Mononuclear cell (primary cell): ENCODE data around the gene ZNF689. TPM values are rescaled to one million over a fixed set of nuclear protein-coding genes. Genes with fewer than 3 reads are reported as not detected.
A peak's percentile ranks its signal among the peaks of the same experiment; 100 is the strongest.

ENCODE experiments used
- H3K27me3 ChIP-seq: 2 replicates; pipeline ENCODE4 v1.6.0; 2011; ENCODE audit warnings: low read length, control low read depth; ENCODE audit not compliant: insufficient read depth
- H3K4me1 ChIP-seq: 2 replicates; pipeline ENCODE4 v1.5.1; 2011; ENCODE audit warnings: mild to moderate bottlenecking, low read length, control low read depth; ENCODE audit not compliant: insufficient read depth
- H3K4me3 ChIP-seq: 2 replicates; pipeline ENCODE4 v1.5.1; 2011; ENCODE audit warnings: mild to moderate bottlenecking, low read length, moderate library complexity
- H3K9me3 ChIP-seq: 2 replicates; pipeline ENCODE4 v1.5.1; 2011; ENCODE audit warnings: low read depth, mild to moderate bottlenecking, control low read depth, low read length
- total RNA-seq: library from RNA; depleted of rRNA; stranded (reverse); fragments of >200 nt; gene quantifications from one replicate; pipeline ENCODE4 v1.2.3, GENCODE V29; 2012

ZNF689 gene
- total RNA-seq: 14.9 TPM

- no peaks in the 10 kb centered on the region for H3K27me3 ChIP-seq
- peak within 1 kb of the TSS; percentile 84 for H3K4me3 ChIP-seq
- peaks cover 40% of the 10 kb centered on the region for H3K4me1 ChIP-seq
Observed at GRCh38 chr16:30609926-30610839, at the start of gene ZNF689. Gene ZNF689 (minus strand): TSS chr16:30610389. CDS start chr16:30610041, 348 bp downstream.

GRCh38 chr16:30658731-30659506 lies 48.7 kb upstream of the ZNF689 start:
- peaks cover 55% of the 10 kb centered on the region for H3K4me1 ChIP-seq
- peak overlapping the region; percentile 93 for H3K4me3 ChIP-seq
- no peaks in the 10 kb centered on the region for H3K9me3 ChIP-seq
- H3K27me3 ChIP-seq: no peaks in the 10 kb centered on the region

More at GRCh38 chr16:30609926-30610839, at the start of gene ZNF689:
- H3K9me3 ChIP-seq: no peaks in the 10 kb centered on the region

- H3K4me3 ChIP-seq: peak within 1 kb of the TSS; percentile 93
- no peaks in the 10 kb centered on the region for H3K9me3 ChIP-seq
- H3K4me1 ChIP-seq: peaks cover 48% of the 10 kb centered on the region
- no peaks in the 10 kb centered on the region for H3K27me3 ChIP-seq
Observed at GRCh38 chr16:30657866-30658730, 47.9 kb upstream of the ZNF689 start, which contains the start of gene FBRS. Gene FBRS (plus strand): TSS chr16:30658431. CDS start chr16:30659519, 1,088 bp downstream.

- Histone ChIP-seq H3K27me3 (no peaks in the 10 kb centered on the region), H3K4me3 (peak overlapping the region; percentile 31), H3K4me1 (peaks cover 44% of the 10 kb centered on the region), H3K9me3 (no peaks in the 10 kb centered on the region)
Observed at GRCh38 chr16:30656974-30657865, 47.0 kb upstream of the ZNF689 start.

GRCh38 chr16:30656388-30656787 lies 46.2 kb upstream of the ZNF689 start:
- Histone ChIP-seq H3K4me3 (no peak overlapping the region), H3K9me3 (no peaks in the 10 kb centered on the region), H3K27me3 (no peaks in the 10 kb centered on the region), H3K4me1 (peaks cover 43% of the 10 kb centered on the region)

GRCh38 chr16:30655815-30656347 lies 45.7 kb upstream of the ZNF689 start:
- Histone ChIP-seq H3K9me3 (no peaks in the 10 kb centered on the region), H3K4me1 (peaks cover 38% of the 10 kb centered on the region), H3K4me3 (no peak overlapping the region)

GRCh38 chr16:30654856-30655255 lies 44.7 kb upstream of the ZNF689 start:
- H3K4me3 ChIP-seq: no peak overlapping the region

More at GRCh38 chr16:30655815-30656347, 45.7 kb upstream of the ZNF689 start:
- no peaks in the 10 kb centered on the region for H3K27me3 ChIP-seq

GRCh38 chr16:30652718-30653117 lies 42.5 kb upstream of the ZNF689 start:
- no peak overlapping the region for H3K4me3 ChIP-seq
- H3K4me1 ChIP-seq: peaks cover 34% of the 10 kb centered on the region
- H3K9me3 ChIP-seq: no peaks in the 10 kb centered on the region
- H3K27me3 ChIP-seq: no peaks in the 10 kb centered on the region

More at GRCh38 chr16:30654856-30655255, 44.7 kb upstream of the ZNF689 start:
- Histone ChIP-seq H3K27me3 (no peaks in the 10 kb centered on the region), H3K4me1 (peaks cover 29% of the 10 kb centered on the region), H3K9me3 (no peaks in the 10 kb centered on the region)

GRCh38 chr16:30652005-30652296 lies 41.8 kb upstream of the ZNF689 start:
- Histone ChIP-seq H3K4me1 (peaks cover 27% of the 10 kb centered on the region), H3K9me3 (no peaks in the 10 kb centered on the region), H3K4me3 (peak overlapping the region; percentile 35), H3K27me3 (no peaks in the 10 kb centered on the region)

GRCh38 chr16:30651124-30652004 lies 41.2 kb upstream of the ZNF689 start:
- peaks cover 21% of the 10 kb centered on the region for H3K4me1 ChIP-seq
- H3K9me3 ChIP-seq: no peaks in the 10 kb centered on the region
- H3K27me3 ChIP-seq: no peaks in the 10 kb centered on the region
- H3K4me3 ChIP-seq: peak overlapping the region; percentile 96

GRCh38 chr16:30650369-30651123 lies 40.4 kb upstream of the ZNF689 start, which contains the start of gene PRR14:
Gene PRR14 (plus strand): TSS chr16:30650960. CDS start chr16:30651646, 686 bp downstream.
- H3K9me3 ChIP-seq: no peaks in the 10 kb centered on the region
- peak within 1 kb of the TSS; percentile 96 for H3K4me3 ChIP-seq
- peaks cover 21% of the 10 kb centered on the region for H3K4me1 ChIP-seq
- H3K27me3 ChIP-seq: no peaks in the 10 kb centered on the region

- Histone ChIP-seq H3K4me3 (peak overlapping the region; percentile 96), H3K4me1 (peaks cover 21% of the 10 kb centered on the region)
Observed at GRCh38 chr16:30649725-30650368, 39.7 kb upstream of the ZNF689 start.

More at GRCh38 chr16:30649725-30650368, 39.7 kb upstream of the ZNF689 start:
- Histone ChIP-seq H3K9me3 (no peaks in the 10 kb centered on the region), H3K27me3 (no peaks in the 10 kb centered on the region)
